ENCODE measurements around the gene KLC1.
"Not testable (repeated sequence)": the region's sequence is repeated elsewhere in the genome, so short reads cannot be mapped to it uniquely, and the experiment has no call there.

The KLC1 gene

DNA sequence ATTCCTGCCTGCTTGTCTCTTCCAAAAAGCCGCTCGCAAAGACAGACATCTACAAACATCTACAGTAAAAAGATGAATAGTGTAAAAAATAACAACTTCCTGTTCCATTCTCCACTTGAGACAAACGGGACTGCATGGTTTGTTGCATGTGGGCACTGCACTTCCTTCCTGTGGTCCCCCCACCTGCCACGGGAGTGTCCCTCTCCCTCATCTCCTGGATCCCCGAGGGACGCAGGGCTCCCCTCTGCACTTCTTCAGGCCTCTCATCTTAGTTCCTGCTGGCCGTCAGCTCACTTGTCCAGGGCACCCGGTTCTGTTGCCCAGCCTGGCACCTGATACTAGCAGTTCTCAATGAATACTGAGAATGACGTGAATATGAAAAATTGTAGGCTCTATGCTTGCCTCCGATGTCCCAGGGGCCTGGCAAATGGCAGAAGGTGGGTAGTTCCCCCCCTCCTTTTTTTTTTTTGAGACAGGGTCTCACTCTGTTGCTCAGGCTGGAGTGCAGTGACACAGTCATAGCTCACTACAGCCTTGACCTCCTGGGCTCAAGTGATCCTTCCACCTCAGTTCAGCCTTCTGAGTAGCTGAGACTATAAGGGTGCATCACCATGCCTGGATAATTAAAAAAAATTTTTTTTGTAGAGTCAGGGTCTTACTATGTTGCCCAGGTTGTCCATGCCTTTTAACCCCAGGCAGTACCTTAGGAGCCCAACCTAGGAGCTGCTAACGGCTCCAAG lies 3.5 kb upstream of the KLC1 start:
- no peak for DNase-seq (ENCODE audit: low spot score)

DNA sequence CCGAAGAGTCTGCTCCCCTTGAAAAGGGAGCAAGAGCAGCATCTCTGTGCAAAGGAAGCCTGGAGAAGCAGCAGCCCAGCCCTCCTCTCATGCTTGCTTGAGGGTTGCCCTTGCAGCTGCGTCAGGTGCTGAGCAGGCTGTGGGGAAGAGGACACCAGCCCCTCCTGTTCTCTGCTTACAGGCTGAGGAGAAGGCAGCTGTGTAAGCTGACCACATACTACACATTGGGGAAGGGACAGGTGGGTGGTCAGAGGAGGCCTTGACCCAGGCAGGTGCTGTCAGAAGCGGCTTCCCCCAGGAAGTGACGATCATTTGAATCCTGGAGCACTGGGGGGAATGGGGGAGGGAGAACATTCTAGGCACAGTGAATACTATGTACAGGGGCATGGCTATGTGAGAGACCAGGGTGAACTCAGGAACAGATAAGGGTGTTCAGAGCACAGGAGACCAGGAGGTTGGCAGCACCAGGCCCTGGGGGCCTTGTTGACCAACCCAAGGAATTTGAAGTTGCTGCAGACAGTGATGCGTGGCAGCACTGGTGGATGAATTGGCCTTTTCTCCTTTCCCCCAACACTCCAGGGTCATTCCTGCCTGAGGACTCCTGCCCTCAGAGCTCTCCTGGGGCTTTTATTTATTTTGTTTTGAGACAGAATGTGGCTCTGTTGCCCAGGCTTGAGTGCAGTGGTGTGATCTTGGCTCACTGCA lies 2.7 kb upstream of the KLC1 start:
- no peak for DNase-seq (ENCODE audit: low spot score)

DNA sequence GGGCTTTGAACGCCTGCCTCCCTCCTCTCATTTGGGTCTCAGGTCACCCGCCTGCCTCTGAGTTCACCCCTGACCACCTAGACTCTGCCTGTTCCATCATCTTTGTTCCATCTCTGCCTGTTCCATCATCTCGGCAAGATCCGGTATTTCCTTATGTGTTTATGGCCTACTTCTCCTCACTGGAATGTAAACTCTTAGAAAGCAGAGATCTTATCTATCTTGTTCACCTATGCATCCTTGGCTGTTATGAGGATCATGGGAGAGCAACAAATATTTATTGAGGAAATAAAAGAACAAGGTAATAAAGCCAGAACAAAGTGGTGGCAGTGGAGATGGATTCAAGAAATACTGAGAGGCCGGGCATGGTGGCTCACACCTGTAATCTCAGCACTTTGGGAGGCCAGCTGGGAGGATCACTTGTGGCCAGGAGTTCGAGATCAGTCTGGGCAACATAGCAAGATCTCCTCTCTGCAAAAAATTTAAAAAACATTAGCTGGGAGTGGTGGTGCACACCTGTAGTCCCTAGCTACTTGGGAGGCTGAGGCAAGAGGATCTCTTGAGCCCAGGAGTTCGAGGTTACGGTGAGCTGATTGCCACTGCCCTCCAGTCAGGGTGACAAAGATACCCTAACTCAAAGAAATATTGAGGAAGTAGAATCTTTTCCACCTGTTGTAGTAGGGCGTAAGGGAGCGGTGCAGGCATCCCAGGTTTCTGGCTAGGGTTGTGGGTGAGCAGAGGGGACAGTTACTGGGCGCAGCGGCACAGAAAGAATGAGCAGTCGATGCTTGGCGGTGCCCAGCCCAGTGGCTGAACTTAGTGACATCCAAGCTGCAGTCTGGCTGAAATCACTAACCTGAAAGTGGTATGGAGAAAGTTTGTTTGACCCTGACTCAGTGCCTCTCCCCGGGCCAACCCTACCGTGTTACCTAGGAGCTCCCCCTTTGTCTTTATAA lies 1.7 kb upstream of the KLC1 start:
- no peak for DNase-seq (ENCODE audit: low spot score)

DNA sequence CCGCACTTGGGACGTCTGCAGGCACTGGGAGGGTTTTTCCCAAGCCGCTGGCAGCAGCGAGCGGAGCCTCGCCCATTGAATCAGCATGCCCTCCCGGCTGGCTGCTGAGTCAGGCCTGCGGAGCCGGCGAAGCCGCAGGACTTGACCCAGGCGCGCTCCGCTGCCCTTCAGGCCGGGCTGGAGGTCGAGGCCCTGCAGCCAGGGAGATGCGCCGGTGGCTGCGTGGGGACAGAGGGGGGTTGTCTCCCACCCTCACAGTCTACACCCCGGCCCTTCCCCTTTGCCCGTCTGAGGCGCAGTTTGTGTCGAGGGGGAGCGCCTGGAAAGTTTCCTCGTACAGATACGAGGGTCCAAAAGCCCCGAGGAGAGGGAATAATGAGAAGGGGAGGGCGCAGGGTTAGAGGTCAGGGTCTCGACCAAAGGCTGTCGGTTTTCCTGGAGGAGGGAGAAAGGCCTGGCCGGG lies 759 bp upstream of the KLC1 start:
- DNase-seq (ENCODE audit: low spot score): no peak

DNA sequence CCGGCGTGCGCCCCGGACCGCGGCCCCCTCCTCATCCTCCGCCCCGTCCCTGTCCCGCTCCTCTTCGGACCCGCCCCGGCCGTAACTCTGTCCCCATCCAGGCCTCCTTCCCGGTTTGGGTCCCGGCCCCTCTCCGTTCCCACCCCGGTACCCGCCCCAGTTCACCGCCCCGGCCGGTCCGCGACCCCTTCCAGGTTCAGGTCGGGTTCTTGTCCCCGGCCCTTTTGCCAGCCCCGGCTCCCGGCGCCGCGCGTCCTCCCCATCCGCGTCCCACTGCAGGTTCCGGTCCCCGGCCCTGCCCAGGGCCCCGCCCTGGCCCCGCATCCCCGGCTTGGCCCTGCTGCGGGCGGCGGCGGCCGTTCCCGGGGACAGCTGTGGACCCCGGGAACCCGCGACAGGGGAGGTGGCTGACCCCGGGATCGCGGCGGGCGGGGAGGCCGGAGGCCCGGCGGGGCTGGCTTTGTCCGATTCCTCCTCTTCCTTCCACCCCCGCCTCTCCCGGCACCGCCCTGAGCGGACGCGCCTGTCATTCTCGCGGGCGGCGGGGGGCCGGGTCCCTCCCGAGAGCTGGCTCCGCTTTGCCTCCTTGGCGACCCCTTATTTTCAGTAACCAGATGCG lies 601 bp downstream of the KLC1 start:
- peak; percentile 28 for DNase-seq (ENCODE audit: low spot score)

DNA sequence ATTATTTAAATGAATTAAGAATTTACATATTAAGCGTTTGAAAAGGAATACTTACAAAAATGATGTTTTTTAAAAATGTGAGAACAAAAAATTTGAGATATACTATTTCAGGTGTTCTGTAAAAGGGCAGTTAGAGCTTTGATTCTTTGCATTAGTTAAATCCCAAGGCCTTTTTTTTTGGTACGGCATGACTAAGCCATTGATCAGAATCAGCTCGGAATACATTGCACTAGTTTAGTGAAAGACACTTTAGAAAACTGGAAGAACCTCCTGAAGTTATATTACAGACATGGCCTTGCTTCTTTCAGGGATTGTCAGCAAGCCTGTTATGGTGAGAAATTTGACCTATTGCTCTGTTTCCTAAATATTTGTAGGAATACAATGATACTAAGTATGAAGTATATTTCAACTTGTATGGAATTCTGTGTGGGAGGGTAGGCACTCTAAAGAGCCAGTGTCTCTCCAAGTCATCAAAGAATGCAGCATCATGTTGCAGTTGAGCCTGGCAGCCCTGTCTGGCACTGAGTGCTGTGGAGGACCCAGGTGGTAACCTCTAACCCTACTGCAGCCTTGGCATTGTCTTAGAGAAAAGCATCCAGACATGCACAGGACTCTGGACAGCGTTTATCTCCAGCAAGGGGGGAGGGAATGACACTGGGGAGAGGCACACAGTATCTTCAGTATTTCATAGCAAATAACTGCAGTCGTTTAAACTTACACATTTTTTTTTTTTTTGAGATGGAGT lies 1.5 kb downstream of the KLC1 start:
- DNase-seq (ENCODE audit: low spot score): no peak

DNA sequence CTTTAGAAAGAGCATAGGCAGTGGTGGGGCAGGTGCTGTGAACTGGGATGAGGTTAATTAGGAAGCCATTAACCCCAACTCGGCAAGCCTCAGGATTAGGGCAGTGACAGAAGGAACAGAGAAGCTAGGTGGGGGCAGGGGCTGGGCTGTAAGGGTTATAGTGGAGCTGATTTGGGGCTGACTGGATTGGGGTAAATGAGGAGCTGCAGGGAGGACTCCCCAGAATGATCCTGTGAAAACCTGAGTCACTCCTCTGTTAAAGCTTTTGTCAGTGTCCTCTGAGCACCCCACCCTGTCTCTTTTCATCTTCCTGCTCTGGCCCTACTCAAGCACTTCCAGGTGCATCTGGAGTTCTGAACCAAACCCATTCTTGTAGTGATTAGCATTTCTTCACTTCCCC lies 4.4 kb downstream of the KLC1 start:
- DNase-seq (ENCODE audit: low spot score): no peak

DNA sequence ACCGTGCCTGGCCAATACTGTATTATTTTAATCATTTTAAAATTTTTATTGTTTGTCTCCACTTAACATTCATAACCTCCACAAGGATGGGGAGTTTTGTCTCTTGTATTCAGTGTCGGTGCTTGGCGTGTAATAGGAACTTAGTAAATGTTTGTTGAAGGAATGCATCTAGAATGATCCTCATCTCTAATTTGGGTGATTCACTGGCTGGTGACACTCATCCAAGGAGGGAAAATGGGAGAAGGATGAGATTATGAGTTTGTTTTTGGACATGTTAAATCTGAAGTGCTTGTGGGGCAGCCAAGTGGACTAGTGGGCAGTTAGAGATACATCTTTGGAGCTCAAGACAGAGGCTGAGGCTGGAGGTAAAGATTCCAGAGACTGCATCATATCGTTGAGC lies 5.1 kb downstream of the KLC1 start:
- no peak for DNase-seq (ENCODE audit: low spot score)

DNA sequence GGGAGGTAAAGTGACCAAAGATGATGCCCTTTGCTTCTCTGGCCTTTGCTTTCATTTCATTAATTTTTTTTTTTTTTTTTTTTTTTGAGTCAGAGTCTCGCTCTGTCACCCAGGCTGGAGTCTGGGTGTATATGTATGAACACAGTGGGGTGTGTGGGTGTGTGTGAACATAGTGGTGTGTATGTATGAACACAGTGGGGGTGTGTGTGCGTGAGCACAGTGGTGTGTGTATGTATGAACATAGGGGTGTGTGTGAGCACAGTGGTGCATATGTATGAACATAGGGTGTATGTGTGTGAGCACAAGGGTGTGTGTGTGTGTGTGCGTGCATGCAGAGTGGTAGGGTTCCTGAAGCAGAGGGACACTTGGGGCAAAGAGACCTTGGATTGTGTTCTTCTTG lies 9.6 kb downstream of the KLC1 start:
- DNase-seq (ENCODE audit: low spot score): no peak

DNA sequence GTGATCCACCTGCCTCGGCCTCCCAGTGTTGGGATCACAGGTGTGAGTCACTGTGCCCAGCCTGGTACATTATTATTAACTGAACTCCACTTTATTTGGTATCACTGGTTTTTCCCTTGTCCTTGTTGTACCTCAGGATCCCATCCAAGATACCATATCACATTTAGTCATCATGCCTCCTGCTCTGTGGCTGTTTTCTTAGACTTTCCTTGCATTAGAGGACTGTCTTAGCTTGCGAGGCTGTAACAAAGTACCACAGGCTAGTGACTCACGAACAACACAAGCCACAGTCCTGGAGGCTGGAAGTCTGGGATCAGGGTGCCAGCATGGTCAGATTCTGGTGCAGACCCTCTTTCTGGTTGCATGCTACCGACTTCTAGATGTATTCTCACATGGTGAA lies 12.2 kb downstream of the KLC1 start:
- DNase-seq (ENCODE audit: low spot score): no peak

DNA sequence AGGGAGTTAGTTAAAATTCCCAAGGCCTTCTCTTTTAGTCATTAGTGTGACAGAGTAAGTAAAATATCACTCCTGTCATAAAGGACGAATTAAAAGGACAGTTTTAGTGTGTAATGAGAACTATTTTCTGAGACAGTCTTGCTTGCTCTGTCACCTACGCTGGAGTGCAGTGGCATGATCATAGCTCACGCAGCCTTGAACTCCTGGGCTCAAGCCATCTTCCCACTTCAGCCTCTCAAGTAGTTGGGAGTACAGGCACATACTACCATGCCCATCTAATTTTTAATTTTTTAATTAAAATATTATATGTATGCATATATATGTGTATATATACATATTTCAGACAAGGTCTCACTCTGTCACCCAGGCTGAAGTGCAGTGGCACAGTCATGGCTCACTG lies 17.2 kb downstream of the KLC1 start:
- no peak for DNase-seq (ENCODE audit: low spot score)

DNA sequence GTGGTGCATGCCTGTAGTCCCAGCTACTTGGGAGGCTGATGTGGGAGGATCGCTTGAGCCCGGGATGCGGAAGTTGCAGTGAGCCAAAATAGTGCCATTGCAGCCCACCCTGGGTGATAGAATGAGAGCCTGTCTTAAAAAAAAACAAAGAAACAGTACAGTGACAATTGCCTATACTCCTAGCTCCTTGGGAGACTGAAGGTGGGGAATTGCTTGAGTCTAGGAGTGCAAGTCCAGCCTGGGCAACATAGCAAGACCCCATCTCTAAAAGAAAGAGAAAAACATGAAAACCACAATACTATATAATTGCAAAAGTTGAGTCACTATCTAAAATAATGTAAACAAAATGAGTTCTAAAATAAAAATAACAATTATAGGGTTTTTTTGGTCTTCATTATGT lies 20.0 kb downstream of the KLC1 start:
- no peak for DNase-seq (ENCODE audit: low spot score)

DNA sequence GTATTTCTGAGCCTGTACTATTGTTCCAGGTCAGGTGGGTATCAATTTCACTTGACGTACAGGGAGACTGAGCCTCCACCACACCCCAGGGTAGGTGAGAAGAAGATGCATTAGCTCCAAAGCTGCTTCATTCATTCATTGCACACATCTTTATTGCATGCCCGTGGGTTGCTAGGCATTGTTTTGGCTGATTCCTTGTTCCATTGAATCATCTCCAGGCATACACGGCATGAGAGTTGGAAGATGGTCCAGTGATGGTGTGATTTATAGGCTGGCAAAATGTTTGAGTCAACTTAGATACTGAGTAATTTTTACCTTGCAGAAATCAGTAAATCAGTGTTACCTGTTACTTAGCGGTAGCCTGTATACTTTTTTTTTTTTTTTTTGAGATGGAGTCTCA lies 21.2 kb downstream of the KLC1 start:
- DNase-seq (ENCODE audit: low spot score): no peak

DNA sequence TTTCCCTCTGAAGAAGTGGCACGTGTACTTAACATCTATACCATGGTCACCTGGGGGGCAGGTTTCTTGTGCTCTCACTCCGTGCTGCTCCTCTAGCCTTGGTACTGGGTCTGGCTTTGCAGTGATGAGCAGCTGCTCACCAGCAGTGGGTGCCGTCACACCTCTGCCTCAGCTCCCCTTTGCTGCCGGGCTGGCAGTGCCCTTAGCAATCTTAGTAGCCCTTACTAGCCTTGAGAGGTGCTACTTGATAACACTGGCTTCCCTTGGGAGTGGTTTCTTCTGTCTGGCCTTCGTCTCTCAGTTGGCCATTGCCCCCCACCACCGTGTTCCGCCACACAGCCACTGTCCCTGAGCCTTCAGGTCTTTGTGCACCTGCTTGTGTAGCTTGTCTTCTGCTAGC lies 22.6 kb downstream of the KLC1 start:
- no peak for DNase-seq (ENCODE audit: low spot score)

DNA sequence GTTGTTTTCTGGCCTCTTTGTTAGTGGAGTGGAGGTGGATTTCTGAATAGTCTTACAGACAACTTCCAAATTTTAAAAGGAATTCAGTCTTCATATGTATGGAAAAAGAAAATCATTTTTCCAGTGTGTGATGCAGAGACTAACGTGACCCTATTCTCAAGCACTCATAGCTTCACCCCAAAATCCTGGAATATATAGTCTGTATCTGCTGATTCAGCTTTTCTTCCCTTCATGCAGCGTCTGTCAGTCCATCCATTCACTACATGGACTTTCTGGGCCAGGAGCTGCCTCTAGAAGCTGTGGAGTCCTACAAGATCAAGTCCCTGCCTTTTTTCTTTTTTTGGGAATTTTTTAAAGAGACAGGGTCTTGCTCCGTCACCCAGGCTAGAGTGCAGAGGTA lies 23.8 kb downstream of the KLC1 start:
- DNase-seq (ENCODE audit: low spot score): no peak

DNA sequence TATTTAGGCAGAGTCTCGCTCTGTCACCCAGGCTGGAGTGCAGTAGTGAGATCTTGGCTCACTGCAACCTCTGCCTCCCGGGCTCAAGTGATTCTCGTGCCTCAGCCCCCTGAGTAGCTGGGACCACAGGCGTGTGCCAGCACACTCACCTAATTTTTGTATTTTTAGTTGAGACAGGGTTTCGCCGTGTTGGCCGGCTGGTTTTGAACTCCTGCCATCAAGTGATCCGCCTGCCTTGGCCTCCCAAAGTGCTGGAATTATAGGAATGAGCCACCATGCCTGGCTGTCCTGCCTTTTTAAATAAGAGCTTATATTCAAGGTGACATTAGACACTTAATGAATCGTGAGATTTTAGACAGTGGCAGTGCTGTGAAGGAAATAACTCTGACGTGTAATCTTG lies 24.3 kb downstream of the KLC1 start:
- DNase-seq (ENCODE audit: low spot score): not testable (repeated sequence)

DNA sequence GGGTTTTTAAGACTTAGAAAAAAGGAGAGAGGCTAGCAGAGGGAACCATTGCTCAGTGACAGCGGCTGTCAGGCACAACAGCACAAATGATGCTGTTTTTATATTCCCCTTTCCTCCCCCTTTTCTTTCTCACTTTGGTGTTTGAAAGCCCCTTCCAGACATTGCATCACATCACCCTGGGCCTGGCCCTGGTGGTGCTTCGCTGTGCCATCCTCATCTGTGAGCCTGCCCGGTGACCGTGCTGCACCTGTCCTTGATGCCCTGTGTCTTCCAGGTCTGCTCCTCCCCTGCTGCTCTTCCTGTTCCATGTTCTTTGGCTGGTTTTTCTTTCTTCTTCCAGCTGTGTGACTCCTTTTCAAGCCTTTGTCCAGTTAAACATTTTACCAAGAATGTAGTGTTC lies 24.8 kb downstream of the KLC1 start:
- DNase-seq (ENCODE audit: low spot score): no peak

DNA sequence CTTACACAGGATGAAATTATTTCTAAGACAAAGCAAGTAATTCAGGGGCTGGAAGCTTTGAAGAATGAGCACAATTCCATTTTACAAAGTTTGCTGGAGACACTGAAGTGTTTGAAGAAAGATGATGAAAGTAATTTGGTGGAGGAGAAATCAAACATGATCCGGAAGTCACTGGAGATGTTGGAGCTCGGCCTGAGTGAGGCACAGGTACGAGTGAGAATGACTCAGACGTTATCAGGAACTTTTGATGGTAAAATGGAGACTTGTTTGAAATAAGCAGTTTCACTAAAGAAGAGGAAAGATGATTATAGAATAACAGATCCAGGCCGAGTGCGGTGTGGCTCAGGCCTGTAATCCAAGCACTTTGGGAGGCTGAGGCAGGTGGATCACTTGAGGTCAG lies 25.6 kb downstream of the KLC1 start:
- DNase-seq (ENCODE audit: low spot score): no peak

DNA sequence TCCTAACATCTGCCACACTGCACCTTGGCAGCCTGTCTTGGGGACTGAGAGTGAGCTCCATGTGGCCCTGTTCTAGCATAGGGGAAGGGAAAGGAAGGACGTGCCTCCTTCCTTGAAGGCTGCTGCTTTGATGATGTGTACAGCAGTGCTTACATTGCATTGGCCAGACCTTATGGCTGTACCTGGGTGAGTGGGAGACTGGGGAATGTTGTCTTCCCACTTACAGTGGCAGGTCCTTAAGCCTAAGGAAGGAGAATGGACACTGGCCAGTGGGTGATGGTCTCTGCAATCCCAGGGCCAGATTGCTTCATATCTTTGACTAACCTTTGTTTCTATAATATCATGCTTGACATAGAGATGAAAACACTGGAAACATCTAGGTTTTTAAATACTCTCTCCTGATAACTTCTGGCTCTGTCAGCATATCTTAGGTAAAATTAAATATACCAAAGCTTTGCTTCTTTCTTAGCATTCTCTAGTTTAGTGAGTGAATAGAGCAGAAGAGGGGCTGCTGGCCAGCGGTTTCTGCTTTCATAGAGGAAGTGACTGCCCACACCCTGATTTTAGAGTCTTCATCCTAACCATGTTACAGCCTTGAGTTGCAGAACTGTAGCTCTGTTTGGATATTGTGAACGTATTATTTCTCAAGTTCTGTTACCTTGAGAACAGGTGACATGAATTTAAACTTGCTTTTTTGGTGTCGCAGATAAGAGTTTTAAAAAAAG lies 27.2 kb downstream of the KLC1 start:
- DNase-seq (ENCODE audit: low spot score): no peak

DNA sequence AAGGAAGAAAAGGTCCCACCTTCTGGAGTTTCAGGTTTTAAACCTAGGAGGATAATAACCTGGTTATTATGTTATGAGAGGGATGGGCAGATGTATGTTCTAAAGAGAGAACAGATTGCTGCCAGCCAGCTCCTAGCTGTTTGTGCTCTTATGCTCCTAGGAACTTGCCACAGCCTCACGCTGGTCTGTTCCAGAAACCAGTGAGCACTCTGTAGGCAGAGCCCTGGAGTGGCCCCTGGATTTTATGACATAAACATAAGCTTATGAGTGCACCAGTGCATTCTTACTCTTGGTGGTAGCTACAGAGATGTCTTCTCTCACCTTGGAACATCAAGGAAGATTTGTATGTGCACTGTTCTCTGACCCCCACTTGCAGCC lies 27.7 kb downstream of the KLC1 start:
- no peak for DNase-seq (ENCODE audit: low spot score)

DNA sequence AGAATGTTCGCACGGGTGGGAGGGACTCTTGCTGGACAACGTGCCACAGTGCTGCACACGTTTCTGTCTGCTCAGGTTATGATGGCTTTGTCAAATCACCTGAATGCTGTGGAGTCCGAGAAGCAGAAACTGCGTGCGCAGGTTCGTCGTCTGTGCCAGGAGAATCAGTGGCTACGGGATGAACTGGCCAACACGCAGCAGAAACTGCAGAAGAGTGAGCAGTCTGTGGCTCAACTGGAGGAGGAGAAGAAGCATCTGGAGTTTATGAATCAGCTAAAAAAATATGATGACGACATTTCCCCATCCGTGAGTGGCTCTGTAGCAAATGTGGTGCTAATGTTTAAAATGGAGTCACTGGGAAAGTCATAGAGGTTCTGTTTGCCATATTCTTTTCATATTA lies 28.5 kb downstream of the KLC1 start:
- DNase-seq (ENCODE audit: low spot score): no peak
